ENCODE results near the gene TMCC3. TPM values are rescaled to one million over a fixed set of nuclear protein-coding genes. Genes with fewer than 3 reads are reported as not detected.
A peak's percentile ranks its signal among the peaks of the same experiment; 100 is the strongest.

Gene TMCC3
- total RNA-seq, 4 donors from 2014 or later = 12.4 to 47.3 (median 32.7) TPM

GRCh38 chr12:94588346-94588745 is 62.0 kb downstream of the TMCC3 start:
- intact Hi-C loops (cut with DNase I; ENCODE audit: low total_unique reads) = no loop called here
- Histone ChIP-seq H3K4me1 (no peaks in the 10 kb centered on the region), H3K27ac (peak overlapping the region; percentile 36 to 52), H3K27me3 (no peaks in the 10 kb centered on the region), H3K9me3 (no peaks in the 10 kb centered on the region), H3K36me3 (no peaks in the 10 kb centered on the region), H3K4me3 (no peak overlapping the region)
- no peak for DNase-seq
- TF ChIP-seq POLR2A (IDR thresholded peaks at IDR 0.05) = no peak
- TF ChIP-seq, protein P1, sequence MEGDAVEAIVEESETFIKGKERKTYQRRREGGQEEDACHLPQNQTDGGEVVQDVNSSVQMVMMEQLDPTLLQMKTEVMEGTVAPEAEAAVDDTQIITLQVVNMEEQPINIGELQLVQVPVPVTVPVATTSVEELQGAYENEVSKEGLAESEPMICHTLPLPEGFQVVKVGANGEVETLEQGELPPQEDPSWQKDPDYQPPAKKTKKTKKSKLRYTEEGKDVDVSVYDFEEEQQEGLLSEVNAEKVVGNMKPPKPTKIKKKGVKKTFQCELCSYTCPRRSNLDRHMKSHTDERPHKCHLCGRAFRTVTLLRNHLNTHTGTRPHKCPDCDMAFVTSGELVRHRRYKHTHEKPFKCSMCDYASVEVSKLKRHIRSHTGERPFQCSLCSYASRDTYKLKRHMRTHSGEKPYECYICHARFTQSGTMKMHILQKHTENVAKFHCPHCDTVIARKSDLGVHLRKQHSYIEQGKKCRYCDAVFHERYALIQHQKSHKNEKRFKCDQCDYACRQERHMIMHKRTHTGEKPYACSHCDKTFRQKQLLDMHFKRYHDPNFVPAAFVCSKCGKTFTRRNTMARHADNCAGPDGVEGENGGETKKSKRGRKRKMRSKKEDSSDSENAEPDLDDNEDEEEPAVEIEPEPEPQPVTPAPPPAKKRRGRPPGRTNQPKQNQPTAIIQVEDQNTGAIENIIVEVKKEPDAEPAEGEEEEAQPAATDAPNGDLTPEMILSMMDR (IDR thresholded peaks at IDR 0.05) = no peak

DNA sequence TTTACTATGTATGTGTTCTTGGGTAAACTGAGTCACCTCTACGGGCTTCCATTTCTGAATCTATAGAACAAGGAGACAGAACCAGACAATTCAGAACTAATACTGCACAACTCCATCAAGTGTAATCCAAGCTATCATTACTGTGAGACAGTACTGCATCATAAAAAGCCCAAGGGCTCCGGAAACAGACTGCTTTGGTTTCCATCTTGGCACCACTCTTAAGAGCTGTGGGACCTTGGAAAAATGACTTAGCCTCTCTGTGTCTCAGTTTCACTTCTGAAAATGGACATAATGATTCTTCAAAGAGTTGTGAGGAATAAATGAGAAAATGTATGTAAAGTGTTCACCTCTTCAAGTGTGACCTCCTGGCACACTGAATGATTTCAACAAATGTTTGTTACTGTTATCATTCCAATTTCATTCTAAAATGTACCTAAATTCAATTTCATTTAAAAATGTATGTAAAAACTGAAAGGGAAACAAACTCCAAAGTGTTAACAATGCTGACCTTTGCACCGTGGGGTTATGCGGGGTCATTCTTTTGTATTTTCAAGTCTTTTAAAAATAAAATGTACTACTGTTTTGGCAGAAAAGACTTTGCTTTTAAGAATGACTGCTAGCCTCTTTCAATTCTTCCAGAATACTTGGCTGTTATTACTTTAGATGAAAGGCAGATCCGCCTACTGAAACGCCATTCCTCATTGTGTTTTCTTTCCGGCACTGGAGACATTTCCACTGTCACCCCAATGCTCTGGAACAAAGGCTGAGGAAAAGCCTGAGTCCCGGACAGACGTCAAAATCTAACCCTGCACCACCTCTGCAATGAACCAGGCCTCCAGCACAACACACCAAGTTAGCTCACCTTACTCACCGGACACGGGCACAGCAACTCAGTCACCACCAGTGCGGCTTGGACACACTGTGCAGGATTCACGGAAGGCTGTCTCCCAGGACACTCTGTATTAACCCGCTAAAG is 62.8 kb downstream of the TMCC3 start:
- no peak overlapping the region for H3K4me3 ChIP-seq
- no peaks in the 10 kb centered on the region for H3K27me3 ChIP-seq
- peak overlapping the region; percentile 52 to 77 for H3K27ac ChIP-seq
- peak; percentile 22 to 31 for TF ChIP-seq POLR2A (IDR thresholded peaks at IDR 0.05)
- TF ChIP-seq, protein P1 (IDR thresholded peaks at IDR 0.05) = no peak
- no peaks in the 10 kb centered on the region for H3K4me1 ChIP-seq
- DNase-seq = peak in 1 of 2 donors; percentile 55
- no peaks in the 10 kb centered on the region for H3K9me3 ChIP-seq
- no peaks in the 10 kb centered on the region for H3K36me3 ChIP-seq
- intact Hi-C loops (cut with DNase I; ENCODE audit: low total_unique reads) = no loop called here

GRCh38 chr12:94586589-94587259 is 63.6 kb downstream of the TMCC3 start:
- H3K36me3 ChIP-seq = no peaks in the 10 kb centered on the region
- H3K4me1 ChIP-seq = no peaks in the 10 kb centered on the region
- H3K27me3 ChIP-seq = no peaks in the 10 kb centered on the region
- intact Hi-C loops (cut with DNase I; ENCODE audit: low total_unique reads) = no loop called here
- H3K27ac ChIP-seq = peak overlapping the region; percentile 37 to 77
- no peak overlapping the region for H3K4me3 ChIP-seq
- DNase-seq = no peak
- no peaks in the 10 kb centered on the region for H3K9me3 ChIP-seq
- TF ChIP-seq, protein P1 (IDR thresholded peaks at IDR 0.05) = no peak
- no peak for TF ChIP-seq POLR2A (IDR thresholded peaks at IDR 0.05)

DNA sequence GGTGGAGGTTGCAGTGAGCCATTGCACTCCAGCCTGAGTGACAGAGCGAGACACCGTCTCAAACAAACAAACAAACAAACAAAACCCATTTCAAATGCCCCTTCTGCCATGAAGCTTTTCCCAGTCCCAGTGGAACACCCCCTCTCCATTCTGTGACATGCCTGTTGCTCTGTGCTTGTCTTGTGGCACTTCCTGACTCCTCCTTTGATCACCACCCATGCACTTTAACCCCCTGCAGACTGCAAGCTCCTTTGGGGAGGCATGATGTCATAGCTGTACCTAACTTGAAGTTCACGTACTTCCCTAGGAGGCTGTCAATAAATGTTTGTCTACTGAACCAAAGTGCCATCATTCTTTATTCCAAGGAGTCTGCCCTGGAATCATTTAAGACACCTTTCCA is 64.7 kb downstream of the TMCC3 start:
- DNase-seq = no peak
- Histone ChIP-seq H3K27me3 (no peaks in the 10 kb centered on the region), H3K4me1 (no peaks in the 10 kb centered on the region), H3K27ac (peak overlapping the region in 1 of 2 donors; percentile 77), H3K36me3 (no peaks in the 10 kb centered on the region), H3K4me3 (no peak overlapping the region), H3K9me3 (no peaks in the 10 kb centered on the region)
- intact Hi-C loops (cut with DNase I; ENCODE audit: low total_unique reads) = no loop called here
- TF ChIP-seq, protein P1 (IDR thresholded peaks at IDR 0.05) = no peak

DNA sequence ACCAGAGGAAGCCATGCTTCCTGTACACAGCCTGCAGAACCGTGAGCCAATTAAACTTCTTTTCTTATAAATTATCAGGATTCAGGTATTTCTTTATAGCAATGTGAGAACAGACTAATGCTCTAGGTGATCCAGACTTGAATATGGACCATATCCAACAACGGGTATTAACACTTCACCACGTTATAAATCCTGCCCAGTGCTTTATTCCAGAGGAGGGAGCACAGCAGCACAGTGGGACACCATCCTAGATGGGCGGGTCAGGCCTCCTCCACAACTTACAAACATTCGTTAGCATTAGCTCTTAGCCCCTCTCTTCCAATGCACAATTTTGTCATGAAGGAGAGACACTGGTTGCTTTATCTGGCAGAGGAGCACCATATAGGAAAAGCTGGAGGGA is 66.0 kb downstream of the TMCC3 start:
- intact Hi-C loops (cut with DNase I; ENCODE audit: low total_unique reads) = no loop called here
- no peak for TF ChIP-seq POLR2A (IDR thresholded peaks at IDR 0.05)
- TF ChIP-seq, protein P1 (IDR thresholded peaks at IDR 0.05) = no peak
- Histone ChIP-seq H3K9me3 (no peaks in the 10 kb centered on the region), H3K4me3 (no peak overlapping the region), H3K27ac (peak overlapping the region in 1 of 2 donors; percentile 21), H3K27me3 (no peaks in the 10 kb centered on the region), H3K36me3 (no peaks in the 10 kb centered on the region), H3K4me1 (no peaks in the 10 kb centered on the region)
- DNase-seq = no peak

Data from uterus (tissue), 4 donors.